GM19025 (cell line): ENCODE data around the gene PXMP4.

Experiments used
- ATAC-seq: cut with Tn5 transposase; IDR thresholded peaks from one replicate; pipeline ENCODE4 v1.9.1; 2021; ENCODE audit warnings: mild to moderate bottlenecking, low read depth, moderate library complexity; ENCODE audit not compliant: unreplicated experiment

Gene PXMP4

GRCh38 chr20:33732166-33732970 is 12.3 kb upstream of the PXMP4 start:
- ATAC-seq: peak; percentile 54

GRCh38 chr20:33731693-33732165 is 11.6 kb upstream of the PXMP4 start, which contains the start of gene ZNF341:
TSS of gene ZNF341 (plus strand) at chr20:33731996. CDS start at chr20:33732022, 26 bp downstream.
- peak; percentile 81 for ATAC-seq

GRCh38 chr20:33730946-33731692 is 11.0 kb upstream of the PXMP4 start:
- no peak for ATAC-seq

GRCh38 chr20:33729101-33729500 is 9.0 kb upstream of the PXMP4 start:
- no peak for ATAC-seq

DNA sequence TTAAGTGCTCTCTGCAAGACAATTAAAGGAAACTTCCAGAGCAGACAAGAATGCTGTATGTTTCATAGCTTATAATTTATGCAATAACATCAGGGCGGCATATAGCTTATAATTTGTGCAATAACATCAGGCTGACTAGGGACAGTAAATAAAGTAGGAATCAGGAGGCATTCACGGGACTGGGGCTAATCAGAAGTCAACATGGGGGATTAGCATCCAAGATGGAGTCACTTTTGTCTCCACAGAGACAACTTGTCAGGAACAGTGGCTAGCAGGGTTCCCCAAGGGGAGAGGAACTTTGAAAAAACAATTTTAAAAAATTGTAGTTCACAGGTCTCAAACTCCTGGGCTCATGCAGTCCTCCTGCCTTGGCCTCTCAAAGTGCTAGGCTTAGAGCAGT is 8.4 kb upstream of the PXMP4 start:
- no peak for ATAC-seq

DNA sequence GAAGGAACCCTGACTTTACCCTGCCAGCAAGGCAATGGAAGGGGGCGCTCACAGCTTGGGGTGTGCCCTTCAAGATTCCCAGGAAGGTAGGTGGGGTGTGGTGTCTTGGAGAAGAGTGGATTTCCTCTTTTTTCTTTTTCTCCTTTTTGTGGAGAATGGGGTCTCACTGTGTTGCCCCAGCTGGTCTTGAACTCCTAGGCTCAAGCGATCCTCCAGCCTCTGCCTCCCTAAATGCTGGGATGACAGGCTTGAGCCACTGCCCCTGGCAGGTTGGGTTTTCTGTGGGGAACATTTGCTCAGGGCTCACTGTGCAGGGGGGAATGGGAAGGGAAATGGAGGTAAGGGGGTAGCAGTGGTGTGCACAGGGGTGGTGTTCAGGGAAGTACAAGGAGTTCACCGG is 7.7 kb upstream of the PXMP4 start:
- no peak for ATAC-seq

- no peak for ATAC-seq
These were observed 7.0 kb upstream of the PXMP4 start for GRCh38 chr20:33727115-33727479.

- no peak for ATAC-seq
These were observed 5.6 kb upstream of the PXMP4 start for GRCh38 chr20:33725607-33726264.

- ATAC-seq: no peak
These were observed 4.5 kb upstream of the PXMP4 start for GRCh38 chr20:33724439-33725094.

- no peak for ATAC-seq
These were observed 1.5 kb upstream of the PXMP4 start for GRCh38 chr20:33721391-33722140.

GRCh38 chr20:33719277-33719988 is 677 bp downstream of the PXMP4 start:
- no peak for ATAC-seq

- ATAC-seq: no peak
These were observed 3.6 kb downstream of the PXMP4 start for GRCh38 chr20:33716498-33716897.

DNA sequence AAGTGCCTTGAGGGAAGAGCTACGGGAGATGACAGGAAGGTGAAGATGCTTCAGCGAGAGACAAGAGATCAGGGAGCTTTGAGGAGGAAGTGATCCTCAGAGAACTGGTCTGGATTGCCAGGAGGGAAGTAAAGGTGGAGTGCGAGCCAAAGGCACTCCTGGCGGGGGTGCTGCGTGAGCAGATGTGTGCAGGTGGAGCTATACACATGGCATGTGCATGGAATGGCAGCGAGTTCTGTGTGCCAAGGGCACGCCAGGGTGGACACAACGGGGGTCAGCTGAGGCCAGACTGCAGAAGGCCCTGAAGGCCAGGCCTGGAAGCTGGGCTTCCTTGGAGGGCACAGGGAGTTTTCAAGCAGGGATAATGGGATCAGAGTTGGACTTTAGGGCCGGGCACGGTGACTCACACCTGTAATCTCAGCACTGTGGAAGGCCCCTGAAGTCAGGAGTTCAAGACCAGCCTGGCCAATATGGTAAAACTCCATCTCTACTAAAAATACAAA is 6.2 kb downstream of the PXMP4 start:
- ATAC-seq: no peak

DNA sequence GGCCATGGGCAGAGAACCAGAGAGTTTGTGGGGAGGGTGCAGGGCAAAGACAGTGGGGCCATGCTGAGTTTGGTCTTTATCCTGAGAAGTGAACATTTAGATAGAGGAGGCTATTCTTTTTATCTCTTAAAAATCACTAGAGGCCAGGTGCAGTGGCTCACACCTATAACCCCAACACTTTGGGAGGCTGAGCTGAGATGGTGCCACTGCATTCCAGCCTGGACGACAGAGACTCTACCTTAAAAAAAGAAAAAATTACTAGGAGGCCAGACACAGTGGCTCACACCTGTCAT is 8.7 kb downstream of the PXMP4 start:
- no peak for ATAC-seq

DNA sequence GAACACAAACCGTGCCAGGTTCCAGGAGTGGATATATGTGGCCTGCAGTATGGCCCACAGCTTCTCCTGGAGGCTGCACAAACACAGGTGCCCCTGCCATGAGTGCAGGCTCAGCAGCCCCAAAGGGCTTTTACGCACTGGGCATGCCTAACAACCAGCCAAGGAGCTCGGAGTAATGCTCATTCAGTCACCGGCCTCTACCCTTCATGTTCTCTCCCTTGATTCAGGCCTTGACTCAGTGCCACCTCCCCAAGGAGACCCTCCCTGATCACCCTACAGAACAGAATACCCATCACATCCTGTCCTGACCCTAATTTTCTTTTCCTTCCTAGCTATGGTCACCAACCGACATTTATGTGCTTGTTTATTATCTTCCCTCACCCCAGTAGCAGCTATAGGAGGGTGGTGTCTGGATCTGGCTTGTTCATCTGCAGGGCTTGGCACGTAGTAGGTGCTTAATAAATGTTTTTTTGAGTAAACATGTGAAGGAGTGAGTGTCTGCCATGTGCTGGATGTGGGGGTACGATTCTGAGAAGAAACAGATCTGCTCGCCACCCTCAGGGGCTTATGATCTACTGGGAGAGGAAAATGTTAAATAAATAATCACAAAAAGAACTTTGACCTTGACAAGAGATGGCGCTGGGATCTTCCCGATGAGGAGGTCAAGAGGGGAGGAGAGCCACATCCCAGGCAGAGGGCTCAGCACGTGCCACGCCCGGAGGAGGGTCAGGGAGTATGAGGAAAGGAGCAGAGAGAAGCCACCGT is 9.2 kb downstream of the PXMP4 start:
- no peak for ATAC-seq

DNA sequence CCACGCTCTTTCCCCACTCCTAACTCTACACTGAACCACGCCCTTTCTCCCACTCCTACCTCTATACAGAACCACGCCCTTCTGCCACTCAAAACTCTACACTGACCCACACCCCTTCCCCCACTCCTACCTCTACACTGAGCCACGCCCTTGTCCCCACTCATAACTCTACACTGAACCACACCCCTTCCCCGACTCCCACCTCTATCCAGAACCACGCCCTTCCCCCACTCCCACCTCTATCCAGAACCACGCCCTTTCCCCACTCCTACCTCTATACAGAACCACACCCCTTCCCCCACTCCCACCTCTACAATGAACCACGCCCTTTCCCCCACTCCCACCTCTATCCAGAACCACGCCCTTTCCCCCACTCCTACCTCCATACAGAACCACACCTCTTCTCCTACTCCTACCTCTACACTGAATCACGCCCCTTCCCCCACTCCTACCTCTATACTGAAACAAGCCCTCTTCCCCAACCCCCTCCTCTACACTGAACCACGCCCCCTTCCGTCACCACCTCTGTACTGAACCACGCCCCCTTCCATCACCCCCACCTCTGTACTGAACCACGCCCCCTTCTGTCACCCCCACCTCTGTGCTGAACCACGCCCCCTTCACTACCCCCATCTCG is 10.1 kb downstream of the PXMP4 start:
- no peak for ATAC-seq

- no peak for ATAC-seq
These were observed 10.7 kb downstream of the PXMP4 start for GRCh38 chr20:33709398-33709797.

GRCh38 chr20:33707668-33708067 is 12.4 kb downstream of the PXMP4 start:
- no peak for ATAC-seq
